SU-DHL-6 (cell line): ENCODE results near the gene DOK7.

Experiments used
- CTCF ChIP-seq: fragments of 200-600 bp; sonication (generic); IDR thresholded peaks from one replicate; pipeline ENCODE4 v1.5.1; 2017; ENCODE audit warnings: antibody characterized with exemption, mild to moderate bottlenecking, low read length, moderate library complexity; ENCODE audit not compliant: insufficient read depth, poor library complexity, severe bottlenecking
- EZH2phosphoT487 ChIP-seq: fragments of 200-600 bp; sonication (generic), shearing (Covaris generic); conservative IDR thresholded peaks from 2 replicates; pipeline ENCODE4 v1.6.1; 2018; ENCODE audit warnings: mild to moderate bottlenecking, antibody characterized with exemption, low read length, moderate library complexity, mixed read lengths

DNA sequence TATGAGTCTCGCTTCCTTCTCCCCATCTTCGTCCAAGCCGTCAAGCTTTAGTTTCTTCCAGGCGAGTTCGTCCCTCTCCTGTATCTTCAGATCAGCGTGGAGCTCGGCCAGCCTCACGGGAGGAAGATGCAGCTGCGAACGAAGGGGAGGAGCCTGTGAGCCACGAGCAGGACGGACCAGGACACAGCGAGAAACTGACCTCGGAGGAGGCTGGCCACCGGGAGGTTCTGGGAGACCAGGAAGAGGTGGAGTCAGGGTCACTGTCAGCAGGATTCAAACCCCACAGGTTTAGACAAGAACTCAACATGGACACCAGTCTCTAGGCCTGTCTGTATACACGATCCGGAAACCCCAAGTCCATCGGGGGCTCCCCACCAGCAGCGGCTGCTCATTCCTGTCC, 61.8 kb downstream of the DOK7 start:
- no peak for TF ChIP-seq CTCF
- TF ChIP-seq EZH2phosphoT487 = no peak
